DND-41 (cell line): Measurements from ENCODE around the gene RBM20.

Experiments
- ATAC-seq: fragments of 200-7000 bp; cut with Tn5 transposase; 3 replicates; pipeline ENCODE4 v1.9.1; 2021; ENCODE audit warnings: low read depth; ENCODE audit not compliant: insufficient read depth
- DNase-seq: peaks from one replicate; pipeline ENCODE4 v3.0.0-alpha.2; 2020
- H2AFZ ChIP-seq: 2 replicates; pipeline ENCODE4 v1.6.0; 2012; ENCODE audit warnings: low read depth, low read length
- H3K27ac ChIP-seq: 2 replicates; pipeline ENCODE4 v1.5.1; 2012; ENCODE audit warnings: low read length, inconsistent platforms
- H3K27me3 ChIP-seq: fragments of 200-600 bp; sonication (generic); 2 replicates; pipeline ENCODE4 v1.6.0; 2012; ENCODE audit warnings: low read length, mild to moderate bottlenecking, inconsistent platforms; ENCODE audit not compliant: insufficient read depth, poor library complexity
- H3K36me3 ChIP-seq: 2 replicates; pipeline ENCODE4 v1.5.1; 2012; ENCODE audit warnings: low read length, inconsistent platforms; ENCODE audit not compliant: insufficient read depth
- H3K4me1 ChIP-seq: 2 replicates; pipeline ENCODE4 v1.5.1; 2012; ENCODE audit warnings: mild to moderate bottlenecking, low read length; ENCODE audit not compliant: insufficient read depth
- H3K4me2 ChIP-seq: 2 replicates; pipeline ENCODE4 v1.6.0; 2012; ENCODE audit warnings: mild to moderate bottlenecking, moderate library complexity, low read length, inconsistent platforms; ENCODE audit not compliant: insufficient read depth
- H3K4me3 ChIP-seq, 2 experiments: fragments of 200-600 bp in 1 of 2; shearing (Covaris generic) in 1 of 2; 2 replicates each; pipeline ENCODE4 v1.5.1; 2012 to 2016; ENCODE audit warnings: inconsistent platforms in 2 of 2, low read length in 2 of 2, mild to moderate bottlenecking in 2 of 2, low read depth in 1 of 2, moderate library complexity in 1 of 2
- H3K79me2 ChIP-seq: 2 replicates; pipeline ENCODE4 v1.6.0; 2012; ENCODE audit warnings: low read length, inconsistent platforms; ENCODE audit not compliant: insufficient read depth
- H3K9ac ChIP-seq: 2 replicates; pipeline ENCODE4 v1.6.0; 2012; ENCODE audit warnings: low read depth, mild to moderate bottlenecking, inconsistent platforms, low read length, moderate library complexity
- H3K9me3 ChIP-seq: 2 replicates; pipeline ENCODE4 v1.5.1; 2012; ENCODE audit warnings: low read length, moderate library complexity, mild to moderate bottlenecking, inconsistent platforms; ENCODE audit not compliant: insufficient read depth, severe bottlenecking
- H4K20me1 ChIP-seq: 2 replicates; pipeline ENCODE4 v1.6.0; 2012; ENCODE audit warnings: low read length; ENCODE audit not compliant: insufficient read depth
- EZH2 ChIP-seq: IDR thresholded peaks from 3 replicates; pipeline ENCODE4 v1.6.1; 2012; ENCODE audit warnings: borderline replicate concordance, low read depth, mild to moderate bottlenecking, moderate library complexity, low read length, inconsistent platforms; ENCODE audit not compliant: severe bottlenecking
- TF ChIP-seq, protein P1 (sequence below): IDR thresholded peaks from 2 replicates; pipeline ENCODE4 v1.5.1; 2012; ENCODE audit warnings: borderline replicate concordance, low read length, moderate library complexity, mild to moderate bottlenecking; ENCODE audit not compliant: poor library complexity, severe bottlenecking; ENCODE audit errors: extremely low read depth

Gene RBM20

GRCh38 chr10:110876788-110877187, 232.7 kb downstream of the RBM20 start:
- H3K36me3 ChIP-seq: peaks cover 31% of the 10 kb centered on the region
- no peak overlapping the region for H3K27ac ChIP-seq
- no peaks in the 10 kb centered on the region for H4K20me1 ChIP-seq
- no peaks in the 10 kb centered on the region for H3K9me3 ChIP-seq
- no peak for ATAC-seq
- no peak for DNase-seq
- no peak overlapping the region for H3K4me2 ChIP-seq
- peaks cover 15% of the 10 kb centered on the region for H3K4me1 ChIP-seq
- H3K9ac ChIP-seq: no peak overlapping the region
- H2AFZ ChIP-seq: no peak overlapping the region
- no peak overlapping the region for H3K4me3 ChIP-seq
- peaks cover 40% of the 10 kb centered on the region for H3K79me2 ChIP-seq
- TF ChIP-seq, protein P1, sequence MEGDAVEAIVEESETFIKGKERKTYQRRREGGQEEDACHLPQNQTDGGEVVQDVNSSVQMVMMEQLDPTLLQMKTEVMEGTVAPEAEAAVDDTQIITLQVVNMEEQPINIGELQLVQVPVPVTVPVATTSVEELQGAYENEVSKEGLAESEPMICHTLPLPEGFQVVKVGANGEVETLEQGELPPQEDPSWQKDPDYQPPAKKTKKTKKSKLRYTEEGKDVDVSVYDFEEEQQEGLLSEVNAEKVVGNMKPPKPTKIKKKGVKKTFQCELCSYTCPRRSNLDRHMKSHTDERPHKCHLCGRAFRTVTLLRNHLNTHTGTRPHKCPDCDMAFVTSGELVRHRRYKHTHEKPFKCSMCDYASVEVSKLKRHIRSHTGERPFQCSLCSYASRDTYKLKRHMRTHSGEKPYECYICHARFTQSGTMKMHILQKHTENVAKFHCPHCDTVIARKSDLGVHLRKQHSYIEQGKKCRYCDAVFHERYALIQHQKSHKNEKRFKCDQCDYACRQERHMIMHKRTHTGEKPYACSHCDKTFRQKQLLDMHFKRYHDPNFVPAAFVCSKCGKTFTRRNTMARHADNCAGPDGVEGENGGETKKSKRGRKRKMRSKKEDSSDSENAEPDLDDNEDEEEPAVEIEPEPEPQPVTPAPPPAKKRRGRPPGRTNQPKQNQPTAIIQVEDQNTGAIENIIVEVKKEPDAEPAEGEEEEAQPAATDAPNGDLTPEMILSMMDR: no peak
- no peaks in the 10 kb centered on the region for H3K27me3 ChIP-seq

GRCh38 chr10:110880012-110880411, 235.9 kb downstream of the RBM20 start:
- H3K27ac ChIP-seq: no peak overlapping the region
- no peaks in the 10 kb centered on the region for H3K9me3 ChIP-seq
- peaks cover 16% of the 10 kb centered on the region for H3K79me2 ChIP-seq
- ATAC-seq (no peak), DNase-seq (no peak)
- H3K4me2 ChIP-seq: no peak overlapping the region
- no peak overlapping the region for H3K4me3 ChIP-seq
- H4K20me1 ChIP-seq: no peaks in the 10 kb centered on the region
- H3K4me1 ChIP-seq: no peaks in the 10 kb centered on the region; the same call in 1 of the 2 replicates
- H3K9ac ChIP-seq: no peak overlapping the region
- TF ChIP-seq EZH2: no peak
- TF ChIP-seq, protein P1: no peak
- H2AFZ ChIP-seq: no peak overlapping the region
- peaks cover 48% of the 10 kb centered on the region for H3K36me3 ChIP-seq
- H3K27me3 ChIP-seq: no peaks in the 10 kb centered on the region

- no peaks in the 10 kb centered on the region for H3K9me3 ChIP-seq
- H2AFZ ChIP-seq: no peak overlapping the region
- no peaks in the 10 kb centered on the region for H4K20me1 ChIP-seq
- H3K27me3 ChIP-seq: no peaks in the 10 kb centered on the region
- peaks cover 54% of the 10 kb centered on the region for H3K36me3 ChIP-seq
- no peak overlapping the region for H3K9ac ChIP-seq
- no peak for TF ChIP-seq EZH2
- TF ChIP-seq, protein P1: no peak
- H3K27ac ChIP-seq: no peak overlapping the region
- no peak overlapping the region for H3K4me3 ChIP-seq
- no peak overlapping the region for H3K4me2 ChIP-seq
- ATAC-seq: no peak
- H3K4me1 ChIP-seq: no peaks in the 10 kb centered on the region
- no peak for DNase-seq
- peaks cover 6% of the 10 kb centered on the region; the same call in 1 of the 2 replicates for H3K79me2 ChIP-seq
Measured at GRCh38 chr10:110881247-110881646, 237.1 kb downstream of the RBM20 start.

DNA sequence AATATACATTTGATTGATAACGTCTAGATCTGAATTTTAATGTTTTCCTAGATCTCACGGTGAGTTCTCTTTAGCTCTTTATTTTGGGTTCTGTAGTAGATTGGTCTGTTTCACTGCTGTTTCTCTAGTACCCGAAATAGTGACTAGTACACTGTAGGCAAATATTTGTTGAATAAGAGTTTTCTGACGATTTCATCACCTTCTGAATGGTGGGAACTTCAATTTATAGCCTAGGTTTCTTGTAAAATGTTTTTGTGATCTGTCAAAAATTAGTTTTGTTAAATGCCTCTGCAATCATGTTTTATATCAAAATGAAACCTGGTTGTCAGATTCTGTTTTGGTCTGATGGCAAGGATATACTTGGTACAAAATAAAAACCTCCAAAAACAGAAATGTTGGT, 237.8 kb downstream of the RBM20 start:
- H3K27ac ChIP-seq: no peak overlapping the region
- no peaks in the 10 kb centered on the region for H4K20me1 ChIP-seq
- no peak overlapping the region for H3K4me3 ChIP-seq
- H3K4me2 ChIP-seq: no peak overlapping the region
- no peak overlapping the region for H3K9ac ChIP-seq
- H3K9me3 ChIP-seq: no peaks in the 10 kb centered on the region
- H3K79me2 ChIP-seq: peaks cover 4% of the 10 kb centered on the region; the same call in 1 of the 2 replicates
- DNase-seq (no peak), ATAC-seq (no peak)
- peaks cover 59% of the 10 kb centered on the region for H3K36me3 ChIP-seq
- H3K27me3 ChIP-seq: no peaks in the 10 kb centered on the region
- TF ChIP-seq EZH2: no peak
- TF ChIP-seq, protein P1: no peak
- no peak overlapping the region for H2AFZ ChIP-seq
- no peaks in the 10 kb centered on the region for H3K4me1 ChIP-seq
